OCI-LY7 (cell line): ENCODE results near the gene TBX20.

Source experiments
- EZH2phosphoT487 ChIP-seq: fragments of 200-600 bp; sonication (generic); IDR thresholded peaks from 2 replicates; pipeline ENCODE4 v1.6.1; 2018; ENCODE audit warnings: low read depth, borderline replicate concordance, mild to moderate bottlenecking, mixed run types, antibody characterized with exemption, low read length, moderate library complexity, mixed read lengths
- TF ChIP-seq, protein P1 (sequence below): fragments of 200-600 bp; sonication (generic); conservative IDR thresholded peaks from 2 replicates; pipeline ENCODE4 v1.5.1; 2014; ENCODE audit warnings: mild to moderate bottlenecking, antibody characterized with exemption, low read length, moderate library complexity, mixed read lengths

DNA sequence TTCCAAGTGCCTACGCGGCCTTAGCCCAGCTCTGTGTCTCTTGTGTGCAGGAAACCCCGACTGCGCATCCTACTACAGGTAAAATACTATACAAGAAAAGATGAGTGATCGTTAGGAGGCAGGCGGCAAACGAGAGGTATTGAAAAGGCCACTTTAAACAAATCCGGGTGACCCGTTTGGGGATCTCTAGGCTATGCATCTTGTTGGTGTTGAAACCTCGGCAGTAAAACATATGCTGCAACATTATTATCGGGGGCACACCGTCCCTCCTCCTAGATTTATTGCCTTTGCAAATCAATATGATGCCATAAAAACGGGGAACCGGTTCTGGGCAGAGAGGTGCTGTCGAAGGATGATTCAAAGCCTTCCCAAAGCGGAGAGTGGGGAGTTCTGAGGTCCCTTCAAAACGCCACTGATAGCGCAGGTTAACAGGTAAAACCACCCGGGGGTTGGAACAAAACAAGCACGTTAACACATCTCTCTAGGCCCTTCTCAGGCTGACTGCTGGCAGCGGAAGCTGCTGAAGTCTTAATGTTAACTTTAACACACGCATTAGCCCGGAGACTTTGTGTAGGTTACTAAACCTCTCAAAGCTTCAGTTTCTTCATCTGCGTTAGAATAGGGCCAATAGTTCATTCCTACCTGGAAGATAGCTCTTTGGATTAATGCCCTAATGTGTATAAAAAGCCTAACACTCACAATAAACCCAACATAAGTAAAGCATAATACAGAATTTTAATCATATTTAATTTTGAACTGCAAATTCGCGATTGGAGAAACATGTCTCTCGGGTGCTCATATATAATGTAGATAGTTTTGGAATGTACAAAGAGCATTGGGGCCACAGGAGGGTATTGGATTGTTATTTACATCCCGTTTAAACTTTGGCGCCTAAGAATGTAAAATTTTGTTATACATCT is 2.6 kb upstream of the TBX20 start:
- TF ChIP-seq, protein P1, sequence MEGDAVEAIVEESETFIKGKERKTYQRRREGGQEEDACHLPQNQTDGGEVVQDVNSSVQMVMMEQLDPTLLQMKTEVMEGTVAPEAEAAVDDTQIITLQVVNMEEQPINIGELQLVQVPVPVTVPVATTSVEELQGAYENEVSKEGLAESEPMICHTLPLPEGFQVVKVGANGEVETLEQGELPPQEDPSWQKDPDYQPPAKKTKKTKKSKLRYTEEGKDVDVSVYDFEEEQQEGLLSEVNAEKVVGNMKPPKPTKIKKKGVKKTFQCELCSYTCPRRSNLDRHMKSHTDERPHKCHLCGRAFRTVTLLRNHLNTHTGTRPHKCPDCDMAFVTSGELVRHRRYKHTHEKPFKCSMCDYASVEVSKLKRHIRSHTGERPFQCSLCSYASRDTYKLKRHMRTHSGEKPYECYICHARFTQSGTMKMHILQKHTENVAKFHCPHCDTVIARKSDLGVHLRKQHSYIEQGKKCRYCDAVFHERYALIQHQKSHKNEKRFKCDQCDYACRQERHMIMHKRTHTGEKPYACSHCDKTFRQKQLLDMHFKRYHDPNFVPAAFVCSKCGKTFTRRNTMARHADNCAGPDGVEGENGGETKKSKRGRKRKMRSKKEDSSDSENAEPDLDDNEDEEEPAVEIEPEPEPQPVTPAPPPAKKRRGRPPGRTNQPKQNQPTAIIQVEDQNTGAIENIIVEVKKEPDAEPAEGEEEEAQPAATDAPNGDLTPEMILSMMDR: no peak
- peak; percentile 45; the same call in 1 of the 2 replicates for TF ChIP-seq EZH2phosphoT487
